Activated naive CD8-positive, alpha-beta T cell (primary cell): Measurements from ENCODE around the gene ZNF367.
"Not testable (repeated sequence)": the region's sequence is repeated elsewhere in the genome, so short reads cannot be mapped to it uniquely, and the experiment has no call there.

ENCODE experiments used
- H3K27ac Mint-ChIP-seq: one replicate; pipeline ENCODE4 v1.8.0; 2021; ENCODE audit warnings: mixed read lengths
- H3K27me3 Mint-ChIP-seq: one replicate; pipeline ENCODE4 v1.8.0; 2021; ENCODE audit warnings: mixed read lengths
- H3K36me3 Mint-ChIP-seq: one replicate; pipeline ENCODE4 v1.8.0; 2021; ENCODE audit warnings: mixed read lengths
- H3K4me1 Mint-ChIP-seq: one replicate; pipeline ENCODE4 v1.8.0; 2021; ENCODE audit warnings: low read depth, mixed read lengths
- H3K4me3 Mint-ChIP-seq: one replicate; pipeline ENCODE4 v1.8.0; 2021; ENCODE audit warnings: mild to moderate bottlenecking, mixed read lengths
- H3K9me3 Mint-ChIP-seq: one replicate; pipeline ENCODE4 v1.8.0; 2021; ENCODE audit warnings: low read depth, mixed read lengths

Gene ZNF367

DNA sequence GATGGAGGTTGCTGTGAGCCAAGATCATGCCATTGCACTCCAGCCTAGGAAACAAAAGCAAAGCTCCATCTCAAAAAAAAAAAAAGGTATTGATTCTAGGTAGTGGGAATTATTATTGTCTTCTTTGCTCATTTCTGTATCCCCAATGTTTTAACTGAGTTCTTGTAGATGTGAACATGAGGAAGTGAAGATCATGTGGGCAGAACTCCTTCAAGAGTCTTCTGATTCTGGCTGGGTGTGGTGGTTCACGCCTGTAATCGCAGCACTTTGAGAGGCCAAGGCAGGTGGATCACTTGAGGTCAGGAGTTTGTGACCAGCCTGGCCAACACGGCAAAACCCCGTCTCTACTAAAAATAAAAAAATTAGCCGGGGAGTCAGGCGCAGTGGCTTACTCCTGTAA, 42.7 kb downstream of the ZNF367 start:
- H3K9me3 Mint-ChIP-seq, H3K4me3 Mint-ChIP-seq, H3K27me3 Mint-ChIP-seq, H3K27ac Mint-ChIP-seq, H3K36me3 Mint-ChIP-seq: not testable (repeated sequence)
- peaks cover 14% of the 10 kb centered on the region for H3K4me1 Mint-ChIP-seq

- Mint-ChIP-seq H3K4me3 (no peak overlapping the region), H3K9me3 (no peaks in the 10 kb centered on the region), H3K36me3 (peaks cover 7% of the 10 kb centered on the region), H3K27ac (no peak overlapping the region), H3K4me1 (no peaks in the 10 kb centered on the region), H3K27me3 (no peaks in the 10 kb centered on the region)
These were observed 50.2 kb downstream of the ZNF367 start for GRCh38 chr9:96367943-96368342.

GRCh38 chr9:96363175-96363967, 54.8 kb downstream of the ZNF367 start:
- peaks cover 7% of the 10 kb centered on the region for H3K36me3 Mint-ChIP-seq
- H3K9me3 Mint-ChIP-seq, result no peaks in the 10 kb centered on the region
- no peak overlapping the region for H3K27ac Mint-ChIP-seq
- no peak overlapping the region for H3K4me3 Mint-ChIP-seq
- no peaks in the 10 kb centered on the region for H3K27me3 Mint-ChIP-seq
- no peaks in the 10 kb centered on the region for H3K4me1 Mint-ChIP-seq

GRCh38 chr9:96362119-96362518, 56.1 kb downstream of the ZNF367 start:
- H3K27ac Mint-ChIP-seq, H3K9me3 Mint-ChIP-seq, H3K27me3 Mint-ChIP-seq, H3K4me1 Mint-ChIP-seq, H3K36me3 Mint-ChIP-seq, H3K4me3 Mint-ChIP-seq: not testable (repeated sequence)

DNA sequence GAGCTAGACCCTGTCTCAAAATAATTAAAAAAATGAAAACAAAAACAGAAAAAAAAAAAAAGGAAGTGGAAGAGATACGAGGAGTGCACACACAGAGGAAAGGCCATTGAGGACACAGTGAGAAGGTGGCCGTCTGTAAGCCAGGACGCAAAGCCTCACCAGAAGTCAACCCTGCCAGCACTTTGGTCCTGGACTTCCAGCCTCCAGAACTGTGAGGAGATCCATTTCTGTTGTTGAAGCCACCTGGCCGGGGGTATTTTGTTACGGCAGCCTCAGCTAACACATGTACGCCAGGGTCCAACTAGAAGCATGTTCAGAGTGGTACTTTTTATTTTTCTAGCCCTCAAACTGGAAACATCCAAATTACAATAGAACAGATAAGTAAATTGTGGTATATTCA, 56.5 kb downstream of the ZNF367 start:
- no peak overlapping the region for H3K4me3 Mint-ChIP-seq
- H3K36me3 Mint-ChIP-seq, result peaks cover 9% of the 10 kb centered on the region
- H3K27ac Mint-ChIP-seq, result no peak overlapping the region
- H3K27me3 Mint-ChIP-seq, result no peaks in the 10 kb centered on the region
- H3K4me1 Mint-ChIP-seq, result no peaks in the 10 kb centered on the region
- H3K9me3 Mint-ChIP-seq, result no peaks in the 10 kb centered on the region

DNA sequence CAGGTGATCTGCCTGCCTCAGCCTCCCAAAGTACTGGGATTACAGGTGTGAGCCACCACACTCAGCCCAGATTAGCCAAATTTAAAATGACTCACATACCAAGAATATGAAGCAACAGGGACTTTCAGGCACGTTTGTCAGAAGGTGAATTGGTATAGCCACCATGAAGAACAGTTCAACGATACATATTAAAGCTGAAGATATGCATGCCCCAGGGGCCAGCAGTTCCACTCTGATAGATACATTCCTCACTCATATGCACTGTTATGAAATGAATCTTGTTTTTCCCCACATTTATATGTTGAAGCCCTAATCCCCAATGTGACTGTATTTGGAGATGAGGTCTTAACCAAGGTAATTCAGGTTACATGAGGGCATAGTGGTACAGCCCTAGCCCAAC, 57.2 kb downstream of the ZNF367 start:
- Mint-ChIP-seq H3K4me3 (no peak overlapping the region), H3K4me1 (no peaks in the 10 kb centered on the region), H3K27me3 (no peaks in the 10 kb centered on the region), H3K27ac (no peak overlapping the region), H3K36me3 (peaks cover 9% of the 10 kb centered on the region), H3K9me3 (no peaks in the 10 kb centered on the region)

DNA sequence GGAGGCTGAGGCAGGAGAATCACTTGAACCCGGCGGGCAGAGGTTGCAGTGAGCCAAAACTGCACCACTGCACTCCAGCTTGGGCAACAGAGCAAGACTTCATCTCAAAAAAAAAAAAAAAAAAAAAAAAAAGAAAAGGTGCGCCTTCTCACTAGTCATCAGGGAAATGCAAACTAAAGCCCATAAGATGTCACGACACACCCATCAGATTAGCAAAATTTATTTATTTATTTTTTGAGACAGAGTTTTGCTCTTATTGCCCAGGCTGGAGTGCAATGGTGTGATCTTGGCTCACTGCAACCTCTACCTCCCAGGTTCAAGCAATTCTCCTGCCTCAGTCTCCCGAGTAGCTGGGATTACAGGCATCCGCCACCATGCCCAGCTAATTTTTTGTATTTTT, 57.6 kb downstream of the ZNF367 start:
- not testable (repeated sequence) for H3K9me3 Mint-ChIP-seq, H3K4me1 Mint-ChIP-seq, H3K27me3 Mint-ChIP-seq, H3K36me3 Mint-ChIP-seq, H3K27ac Mint-ChIP-seq, H3K4me3 Mint-ChIP-seq

GRCh38 chr9:96350866-96351265, 67.3 kb downstream of the ZNF367 start:
- no peak overlapping the region for H3K27ac Mint-ChIP-seq
- no peaks in the 10 kb centered on the region for H3K27me3 Mint-ChIP-seq
- no peak overlapping the region for H3K4me3 Mint-ChIP-seq
- no peaks in the 10 kb centered on the region for H3K4me1 Mint-ChIP-seq
- peaks cover 4% of the 10 kb centered on the region for H3K9me3 Mint-ChIP-seq
- H3K36me3 Mint-ChIP-seq, result peaks cover 15% of the 10 kb centered on the region

DNA sequence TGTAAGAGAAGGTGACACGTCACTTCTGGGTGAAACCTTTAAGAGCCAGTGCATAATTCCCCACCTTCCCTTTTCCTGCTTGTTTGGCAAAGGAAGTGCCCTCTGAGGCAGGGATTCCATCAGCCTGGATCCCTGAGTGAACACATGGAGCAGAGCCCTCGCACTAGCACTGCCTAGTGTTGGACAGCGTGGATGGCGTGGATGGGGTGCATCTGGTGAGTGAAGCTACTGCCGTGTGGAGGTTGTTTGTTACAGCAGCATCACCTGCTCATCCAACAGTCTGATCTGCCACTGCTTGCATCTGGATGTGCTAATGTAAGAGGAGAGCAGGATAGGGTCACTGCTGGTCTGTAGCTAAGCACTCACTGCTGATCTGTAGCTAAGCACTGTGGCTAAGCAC, 69.9 kb downstream of the ZNF367 start:
- Mint-ChIP-seq H3K4me1 (no peaks in the 10 kb centered on the region), H3K36me3 (peaks cover 13% of the 10 kb centered on the region), H3K4me3 (no peak overlapping the region), H3K27me3 (no peaks in the 10 kb centered on the region), H3K9me3 (peaks cover 4% of the 10 kb centered on the region), H3K27ac (no peak overlapping the region)

DNA sequence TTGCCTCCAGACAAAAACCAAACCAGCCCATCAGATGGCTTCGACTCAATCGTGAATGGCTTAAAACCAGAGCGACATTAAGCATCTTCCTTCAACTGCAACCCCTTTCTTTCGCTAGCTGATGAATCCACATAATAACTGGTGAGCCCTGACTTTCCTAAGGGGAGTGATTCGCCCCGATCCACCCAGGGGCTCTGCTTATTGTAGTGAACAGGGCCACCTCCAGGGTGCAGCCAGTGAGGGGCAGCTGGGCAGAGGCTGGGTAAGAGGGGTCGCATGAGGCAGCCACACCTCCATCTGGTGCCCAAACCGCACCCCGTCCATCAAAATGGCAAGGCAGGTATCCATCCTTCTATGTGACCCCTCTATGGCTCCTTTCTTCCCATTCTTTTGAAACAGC, 72.6 kb downstream of the ZNF367 start:
- Mint-ChIP-seq H3K27ac (no peak overlapping the region), H3K36me3 (peaks cover 8% of the 10 kb centered on the region), H3K4me3 (no peak overlapping the region), H3K4me1 (no peaks in the 10 kb centered on the region), H3K27me3 (no peaks in the 10 kb centered on the region), H3K9me3 (peaks cover 4% of the 10 kb centered on the region)

GRCh38 chr9:96344458-96345180, 73.6 kb downstream of the ZNF367 start:
- no peaks in the 10 kb centered on the region for H3K27me3 Mint-ChIP-seq
- peaks cover 8% of the 10 kb centered on the region for H3K36me3 Mint-ChIP-seq
- no peak overlapping the region for H3K4me3 Mint-ChIP-seq
- peaks cover 4% of the 10 kb centered on the region for H3K4me1 Mint-ChIP-seq
- H3K9me3 Mint-ChIP-seq, result peaks cover 4% of the 10 kb centered on the region
- H3K27ac Mint-ChIP-seq, result no peak overlapping the region

- H3K4me1 Mint-ChIP-seq, result peaks cover 5% of the 10 kb centered on the region
- peaks cover 4% of the 10 kb centered on the region for H3K9me3 Mint-ChIP-seq
- H3K4me3 Mint-ChIP-seq, result no peak overlapping the region
- no peaks in the 10 kb centered on the region for H3K27me3 Mint-ChIP-seq
- no peak overlapping the region for H3K27ac Mint-ChIP-seq
- peaks cover 5% of the 10 kb centered on the region for H3K36me3 Mint-ChIP-seq
These were observed 74.4 kb downstream of the ZNF367 start for GRCh38 chr9:96343515-96344360.

DNA sequence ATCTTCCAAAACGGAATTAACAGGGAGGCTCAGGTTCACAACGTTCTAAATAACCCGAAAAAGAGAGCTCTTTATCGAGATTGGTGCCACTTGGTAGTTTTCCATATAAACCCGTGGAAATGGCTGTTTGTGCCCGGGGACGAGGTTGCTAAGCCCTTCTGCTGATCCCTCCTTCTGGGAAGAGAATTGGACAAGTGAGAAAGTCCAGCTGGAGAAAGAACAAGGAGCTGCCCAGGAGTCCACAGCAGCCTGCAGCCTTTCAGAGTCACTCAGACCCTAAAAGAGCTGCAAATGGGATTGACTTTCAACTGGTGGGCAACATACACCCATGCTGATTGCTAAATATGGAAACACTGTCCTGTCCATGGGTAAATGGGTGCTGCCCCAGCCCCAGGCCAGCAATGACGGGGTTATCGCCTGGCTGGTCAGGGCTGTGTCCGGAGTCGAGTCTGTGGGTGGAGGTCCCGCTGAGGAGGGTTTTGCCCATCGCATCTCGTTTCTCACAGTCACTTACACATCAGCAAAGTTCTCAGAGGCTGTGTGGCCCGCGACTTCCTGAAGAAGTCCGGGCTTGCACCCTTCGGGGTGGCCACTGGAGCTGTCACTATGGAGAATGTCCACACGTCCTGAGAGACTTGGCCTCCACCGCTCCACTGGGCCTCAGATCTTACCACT, 75.5 kb downstream of the ZNF367 start:
- Mint-ChIP-seq H3K9me3 (no peaks in the 10 kb centered on the region), H3K27ac (no peak overlapping the region), H3K4me3 (no peak overlapping the region), H3K36me3 (no peaks in the 10 kb centered on the region), H3K4me1 (peaks cover 5% of the 10 kb centered on the region), H3K27me3 (no peaks in the 10 kb centered on the region)

DNA sequence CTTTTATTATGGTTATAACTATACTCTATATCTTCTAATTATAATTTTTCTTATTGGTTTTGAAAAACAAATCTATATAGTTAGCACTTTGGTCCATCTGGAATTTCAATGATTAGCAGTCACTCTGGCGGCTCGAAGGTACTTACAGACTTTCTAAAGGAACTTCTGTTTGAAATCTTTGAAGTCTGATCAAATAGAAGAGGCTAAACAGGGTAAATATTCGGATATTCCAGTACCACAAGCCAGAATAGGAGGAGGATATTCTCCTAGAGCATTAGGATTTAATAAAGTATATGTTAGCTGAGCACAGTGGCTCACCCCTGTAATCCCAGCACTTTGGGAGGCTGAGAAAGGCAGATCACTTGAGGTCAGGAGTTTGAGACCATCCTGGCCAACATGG, 77.5 kb downstream of the ZNF367 start:
- no peaks in the 10 kb centered on the region for H3K27me3 Mint-ChIP-seq
- H3K27ac Mint-ChIP-seq, result no peak overlapping the region
- H3K9me3 Mint-ChIP-seq, result no peaks in the 10 kb centered on the region
- no peak overlapping the region for H3K4me3 Mint-ChIP-seq
- no peaks in the 10 kb centered on the region for H3K36me3 Mint-ChIP-seq
- H3K4me1 Mint-ChIP-seq, result peaks cover 5% of the 10 kb centered on the region

- Mint-ChIP-seq H3K4me1 (peaks cover 5% of the 10 kb centered on the region), H3K27ac (no peak overlapping the region), H3K4me3 (no peak overlapping the region), H3K36me3 (peaks cover 4% of the 10 kb centered on the region), H3K27me3 (no peaks in the 10 kb centered on the region), H3K9me3 (no peaks in the 10 kb centered on the region)
These were observed 79.9 kb downstream of the ZNF367 start for GRCh38 chr9:96338299-96338698.
